ENCODE results near the gene SPEG.

GRCh38 chr2:219433666-219434467, 776 bp upstream of the SPEG start:
- TF ChIP-seq NR1H2 (CRISPR knock-in tag; IDR thresholded peaks at IDR 0.05) (no peak), CTCF (IDR thresholded peaks at IDR 0.05) (peak; percentile 66), ESRRA (CRISPR knock-in tag; IDR thresholded peaks at IDR 0.05; ENCODE audit: borderline replicate concordance) (no peak), HMGXB4 (CRISPR knock-in tag; IDR thresholded peaks at IDR 0.05) (no peak), CREB1 (CRISPR knock-in tag; IDR thresholded peaks at IDR 0.05) (no peak), NR2C2 (CRISPR knock-in tag; IDR thresholded peaks at IDR 0.05) (no peak), SP1 (CRISPR knock-in tag; conservative IDR thresholded peaks at IDR 0.05) (peak; percentile 66)
